HCT116 (cell line): Measurements from ENCODE around the gene NELL1. TPM values are rescaled to one million over a fixed set of nuclear protein-coding genes. Genes with fewer than 3 reads are reported as not detected.

Experiments used
- ATAC-seq: fragments of 200-7000 bp; cut with Tn5 transposase; 2 replicates; pipeline ENCODE4 v1.9.1; 2020; ENCODE audit warnings: mild to moderate bottlenecking, moderate library complexity
- BruUV-seq: library from RNA; stranded (reverse); fragments of 400-500 nt; replicated peaks from 2 replicates; lab custom pipeline; 2021; lab: Mats Ljungman, UMichigan
- CTCF ChIA-PET: fragments of 300-600 bp; sonication (Branson Sonifier 250); formaldehyde crosslinking; loops from one replicate; lab custom pipeline; 2021; ENCODE audit warnings: antibody characterized with exemption; lab: Charles Lee
- POLR2A ChIA-PET: fragments of 300-600, 350-600 bp; sonication (Branson Sonifier 250); formaldehyde crosslinking; loops from one replicate; lab custom pipeline; 2021; ENCODE audit warnings: antibody characterized with exemption; lab: Charles Lee
- RAD21 ChIA-PET, 2 experiments: fragments of 300-600 bp; sonication (Branson Sonifier 250); formaldehyde crosslinking; loops; one replicate each; lab custom pipeline; 2023; ENCODE audit warnings: low total read pairs in 2 of 2; ENCODE audit not compliant: uncharacterized antibody in 2 of 2, unreplicated experiment in 2 of 2, low non-redundant PET in 1 of 2; lab: Charles Lee
- DNase-seq: peaks from one replicate; pipeline ENCODE4 v3.0.0-alpha.2; 2010; ENCODE audit warnings: low read depth, low spot score
- H2AFZ ChIP-seq: fragments of 200-600 bp; shearing (Covaris generic), sonication (generic); 2 replicates; pipeline ENCODE4 v1.6.1; 2017; ENCODE audit warnings: low read depth, mixed run types, mixed read lengths, antibody characterized with exemption, low read length; ENCODE audit not compliant: poor library complexity, severe bottlenecking
- H3K27ac ChIP-seq: 2 replicates; pipeline ENCODE4 v1.5.1; 2012; ENCODE audit warnings: low read depth, low read length
- H3K27me3 ChIP-seq: fragments of 200-600 bp; sonication (generic); 2 replicates; pipeline ENCODE4 v1.6.1; 2016; ENCODE audit warnings: mixed run types, low read length, mixed read lengths; ENCODE audit not compliant: insufficient read depth
- H3K36me3 ChIP-seq, 2 experiments: fragments of 200-500 bp in 1 of 2; fragments of 200-600 bp in 1 of 2; sonication (Bioruptor generic) in 1 of 2; sonication (generic) in 1 of 2; 2 replicates each; pipeline versions ENCODE4 v1.5.1 to v1.6.1; 2014 to 2016; ENCODE audit warnings: low read length in 2 of 2, inconsistent platforms in 1 of 2, mixed read lengths in 1 of 2, mixed run types in 1 of 2; ENCODE audit not compliant: insufficient read depth in 2 of 2, control insufficient read depth in 1 of 2
- H3K4me1 ChIP-seq, 2 experiments: fragments of 200-600 bp in 1 of 2; sonication (generic) in 1 of 2; 2 replicates each; pipeline versions ENCODE4 v1.5.1 to v1.6.1; 2012 to 2017; ENCODE audit warnings: low read length in 2 of 2, inconsistent platforms in 1 of 2, mild to moderate bottlenecking in 1 of 2, mixed read lengths in 1 of 2, mixed run types in 1 of 2, moderate library complexity in 1 of 2; ENCODE audit not compliant: insufficient read depth in 2 of 2, control insufficient read depth in 1 of 2
- H3K4me2 ChIP-seq: fragments of 200-600 bp; sonication (generic); 2 replicates; pipeline ENCODE4 v1.6.1; 2017; ENCODE audit warnings: mixed run types, low read length, mixed read lengths
- H3K4me3 ChIP-seq, 2 experiments: fragments of 200-600 bp in 1 of 2; sonication (generic) in 1 of 2; replicated peaks in 1 of 2; 2 replicates each; pipeline ENCODE4 v1.5.1; 2011 to 2016; ENCODE audit warnings: low read length in 2 of 2, control low read depth in 1 of 2, low read depth in 1 of 2, mild to moderate bottlenecking in 1 of 2, mixed read lengths in 1 of 2, mixed run types in 1 of 2
- H3K79me2 ChIP-seq: fragments of 200-600 bp; sonication (generic); 2 replicates; pipeline ENCODE4 v1.6.1; 2017; ENCODE audit warnings: mild to moderate bottlenecking, mixed run types, low read length, moderate library complexity, mixed read lengths; ENCODE audit not compliant: insufficient read depth
- H3K9ac ChIP-seq: fragments of 200-600 bp; sonication (generic); 2 replicates; pipeline ENCODE4 v1.6.1; 2016; ENCODE audit warnings: low read length, mixed read lengths
- H3K9me2 ChIP-seq: fragments of 200-600 bp; sonication (generic), shearing (Covaris generic); 2 replicates; pipeline ENCODE4 v1.6.1; 2017; ENCODE audit warnings: mixed run types, mild to moderate bottlenecking, moderate library complexity; ENCODE audit not compliant: insufficient read depth
- H3K9me3 ChIP-seq, 2 experiments: fragments of 200-500 bp in 1 of 2; fragments of 200-600 bp in 1 of 2; sonication (Bioruptor generic) in 1 of 2; sonication (generic) in 1 of 2; 2 replicates each; pipeline ENCODE4 v1.6.1; 2014 to 2017; ENCODE audit warnings: low read length in 2 of 2, mixed read lengths in 2 of 2, inconsistent platforms in 1 of 2, low read depth in 1 of 2, mild to moderate bottlenecking in 1 of 2, mixed run types in 1 of 2, moderate library complexity in 1 of 2; ENCODE audit not compliant: control insufficient read depth in 1 of 2, insufficient read depth in 1 of 2
- H4K20me1 ChIP-seq: fragments of 200-600 bp; sonication (generic), shearing (Covaris generic); 2 replicates; pipeline ENCODE4 v1.6.1; 2017; ENCODE audit warnings: mixed run types, mild to moderate bottlenecking, moderate library complexity; ENCODE audit not compliant: insufficient read depth
- CBX3 ChIP-seq: IDR thresholded peaks from 2 replicates; pipeline ENCODE4 v1.6.1; 2012; ENCODE audit warnings: low read depth
- CEBPB ChIP-seq: IDR thresholded peaks from 2 replicates; pipeline ENCODE4 v1.6.1; 2012; ENCODE audit warnings: low read depth
- EGR1 ChIP-seq: IDR thresholded peaks from 2 replicates; pipeline ENCODE4 v1.6.1; 2012; ENCODE audit warnings: low read depth
- ELF1 ChIP-seq: IDR thresholded peaks from 2 replicates; pipeline ENCODE4 v1.6.1; 2012; ENCODE audit warnings: low read depth, borderline replicate concordance
- EZH2 ChIP-seq: fragments of 200-600 bp; sonication (generic); IDR thresholded peaks from 2 replicates; pipeline ENCODE4 v1.6.1; 2017; ENCODE audit warnings: antibody characterized with exemption, mixed run types
- EZH2phosphoT487 ChIP-seq: fragments of 200-600 bp; IDR thresholded peaks from 2 replicates; pipeline ENCODE4 v1.6.1; 2018; ENCODE audit warnings: antibody characterized with exemption, borderline replicate concordance
- FOSL1 ChIP-seq: IDR thresholded peaks from 2 replicates; pipeline ENCODE4 v1.6.1; 2012; ENCODE audit warnings: low read depth
- JUND ChIP-seq: IDR thresholded peaks from 2 replicates; pipeline ENCODE4 v1.6.1; 2012
- POLR2AphosphoS5 ChIP-seq: IDR thresholded peaks from 2 replicates; pipeline ENCODE4 v1.6.1; 2011; ENCODE audit warnings: mild to moderate bottlenecking, low read depth, low read length, moderate library complexity
- RAD21 ChIP-seq: IDR thresholded peaks from 2 replicates; pipeline ENCODE4 v1.6.1; 2012; ENCODE audit warnings: low read depth, mild to moderate bottlenecking
- SIN3A ChIP-seq: IDR thresholded peaks from 2 replicates; pipeline ENCODE4 v1.6.1; 2012; ENCODE audit warnings: low read depth
- SP1 ChIP-seq: IDR thresholded peaks from 2 replicates; pipeline ENCODE4 v1.6.1; 2012; ENCODE audit warnings: low read depth
- YY1 ChIP-seq: IDR thresholded peaks from 2 replicates; pipeline ENCODE4 v1.6.1; 2011; ENCODE audit warnings: low read length, low read depth, moderate library complexity, mild to moderate bottlenecking; ENCODE audit not compliant: insufficient replicate concordance; ENCODE audit errors: extremely low read depth
- ZFX ChIP-seq: fragments of 450-650 bp; IDR thresholded peaks from 2 replicates; pipeline ENCODE4 v1.6.1; 2017
- ZNF274 ChIP-seq: fragments of 200-500 bp; sonication (Bioruptor generic); IDR thresholded peaks from 2 replicates; pipeline ENCODE4 v1.6.1; 2014; ENCODE audit warnings: mild to moderate bottlenecking, low read depth, low read length, inconsistent platforms
- intact Hi-C: fragments of 100-400 bp; cut with micrococcal nuclease; formaldehyde crosslinking; loops from 2 replicates; pipeline ENCODE4 v1.10.0; 2022
- total RNA-seq: library from RNA; stranded (reverse); gene quantifications from one replicate; pipeline ENCODE4 v1.2.1, GENCODE V29; 2021; ENCODE audit not compliant: unreplicated experiment
- TF ChIP-seq, protein P1 (sequence below): IDR thresholded peaks from 2 replicates; pipeline ENCODE4 v1.6.1; 2012; ENCODE audit warnings: low read depth
- TF ChIP-seq, protein P2 (sequence below): IDR thresholded peaks from 2 replicates; pipeline ENCODE4 v1.6.1; 2011; ENCODE audit warnings: mild to moderate bottlenecking, low read length, moderate library complexity; ENCODE audit not compliant: insufficient replicate concordance; ENCODE audit errors: extremely low read depth
- TF ChIP-seq, protein P3 (sequence below), 3 experiments: fragments of 200-600 bp in 1 of 3; sonication (generic) in 1 of 3; IDR thresholded peaks in 2 of 3; conservative IDR thresholded peaks in 1 of 3; 2 replicates each; pipeline ENCODE4 v1.5.1; 2012 to 2017; ENCODE audit warnings: low read depth in 2 of 3, low read length in 2 of 3, antibody characterized with exemption in 1 of 3, borderline replicate concordance in 1 of 3, control low read depth in 1 of 3, mild to moderate bottlenecking in 1 of 3, mixed read lengths in 1 of 3, mixed run types in 1 of 3, moderate library complexity in 1 of 3; ENCODE audit not compliant: insufficient read depth in 1 of 3

NELL1 gene
- total RNA-seq, 1 experiment from 2014 or later: not detected

- H3K36me3 ChIP-seq: no peaks in the 10 kb centered on the region
- ChIA-PET POLR2A (no interaction called here), CTCF (no interaction called here), RAD21 (no interaction called here)
- DNase-seq (no peak), ATAC-seq (no peak)
- H3K9me3 ChIP-seq: peaks cover 18 to 20% of the 10 kb centered on the region in 2 experiments; a peak in 2 of 4 replicates
- TF ChIP-seq ELF1 (no peak), ZFX (no peak), EZH2phosphoT487 (no peak), EGR1 (no peak), FOSL1 (no peak), SIN3A (no peak), ZNF274 (no peak), POLR2AphosphoS5 (no peak), EZH2 (no peak), SP1 (no peak), RAD21 (no peak), YY1 (no peak), JUND (no peak), CEBPB (no peak), CBX3 (no peak)
- TF ChIP-seq, protein P1, sequence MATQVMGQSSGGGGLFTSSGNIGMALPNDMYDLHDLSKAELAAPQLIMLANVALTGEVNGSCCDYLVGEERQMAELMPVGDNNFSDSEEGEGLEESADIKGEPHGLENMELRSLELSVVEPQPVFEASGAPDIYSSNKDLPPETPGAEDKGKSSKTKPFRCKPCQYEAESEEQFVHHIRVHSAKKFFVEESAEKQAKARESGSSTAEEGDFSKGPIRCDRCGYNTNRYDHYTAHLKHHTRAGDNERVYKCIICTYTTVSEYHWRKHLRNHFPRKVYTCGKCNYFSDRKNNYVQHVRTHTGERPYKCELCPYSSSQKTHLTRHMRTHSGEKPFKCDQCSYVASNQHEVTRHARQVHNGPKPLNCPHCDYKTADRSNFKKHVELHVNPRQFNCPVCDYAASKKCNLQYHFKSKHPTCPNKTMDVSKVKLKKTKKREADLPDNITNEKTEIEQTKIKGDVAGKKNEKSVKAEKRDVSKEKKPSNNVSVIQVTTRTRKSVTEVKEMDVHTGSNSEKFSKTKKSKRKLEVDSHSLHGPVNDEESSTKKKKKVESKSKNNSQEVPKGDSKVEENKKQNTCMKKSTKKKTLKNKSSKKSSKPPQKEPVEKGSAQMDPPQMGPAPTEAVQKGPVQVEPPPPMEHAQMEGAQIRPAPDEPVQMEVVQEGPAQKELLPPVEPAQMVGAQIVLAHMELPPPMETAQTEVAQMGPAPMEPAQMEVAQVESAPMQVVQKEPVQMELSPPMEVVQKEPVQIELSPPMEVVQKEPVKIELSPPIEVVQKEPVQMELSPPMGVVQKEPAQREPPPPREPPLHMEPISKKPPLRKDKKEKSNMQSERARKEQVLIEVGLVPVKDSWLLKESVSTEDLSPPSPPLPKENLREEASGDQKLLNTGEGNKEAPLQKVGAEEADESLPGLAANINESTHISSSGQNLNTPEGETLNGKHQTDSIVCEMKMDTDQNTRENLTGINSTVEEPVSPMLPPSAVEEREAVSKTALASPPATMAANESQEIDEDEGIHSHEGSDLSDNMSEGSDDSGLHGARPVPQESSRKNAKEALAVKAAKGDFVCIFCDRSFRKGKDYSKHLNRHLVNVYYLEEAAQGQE: no peak
- TF ChIP-seq, protein P2, sequence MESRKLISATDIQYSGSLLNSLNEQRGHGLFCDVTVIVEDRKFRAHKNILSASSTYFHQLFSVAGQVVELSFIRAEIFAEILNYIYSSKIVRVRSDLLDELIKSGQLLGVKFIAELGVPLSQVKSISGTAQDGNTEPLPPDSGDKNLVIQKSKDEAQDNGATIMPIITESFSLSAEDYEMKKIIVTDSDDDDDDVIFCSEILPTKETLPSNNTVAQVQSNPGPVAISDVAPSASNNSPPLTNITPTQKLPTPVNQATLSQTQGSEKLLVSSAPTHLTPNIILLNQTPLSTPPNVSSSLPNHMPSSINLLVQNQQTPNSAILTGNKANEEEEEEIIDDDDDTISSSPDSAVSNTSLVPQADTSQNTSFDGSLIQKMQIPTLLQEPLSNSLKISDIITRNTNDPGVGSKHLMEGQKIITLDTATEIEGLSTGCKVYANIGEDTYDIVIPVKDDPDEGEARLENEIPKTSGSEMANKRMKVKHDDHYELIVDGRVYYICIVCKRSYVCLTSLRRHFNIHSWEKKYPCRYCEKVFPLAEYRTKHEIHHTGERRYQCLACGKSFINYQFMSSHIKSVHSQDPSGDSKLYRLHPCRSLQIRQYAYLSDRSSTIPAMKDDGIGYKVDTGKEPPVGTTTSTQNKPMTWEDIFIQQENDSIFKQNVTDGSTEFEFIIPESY: no peak
- TF ChIP-seq, protein P3, sequence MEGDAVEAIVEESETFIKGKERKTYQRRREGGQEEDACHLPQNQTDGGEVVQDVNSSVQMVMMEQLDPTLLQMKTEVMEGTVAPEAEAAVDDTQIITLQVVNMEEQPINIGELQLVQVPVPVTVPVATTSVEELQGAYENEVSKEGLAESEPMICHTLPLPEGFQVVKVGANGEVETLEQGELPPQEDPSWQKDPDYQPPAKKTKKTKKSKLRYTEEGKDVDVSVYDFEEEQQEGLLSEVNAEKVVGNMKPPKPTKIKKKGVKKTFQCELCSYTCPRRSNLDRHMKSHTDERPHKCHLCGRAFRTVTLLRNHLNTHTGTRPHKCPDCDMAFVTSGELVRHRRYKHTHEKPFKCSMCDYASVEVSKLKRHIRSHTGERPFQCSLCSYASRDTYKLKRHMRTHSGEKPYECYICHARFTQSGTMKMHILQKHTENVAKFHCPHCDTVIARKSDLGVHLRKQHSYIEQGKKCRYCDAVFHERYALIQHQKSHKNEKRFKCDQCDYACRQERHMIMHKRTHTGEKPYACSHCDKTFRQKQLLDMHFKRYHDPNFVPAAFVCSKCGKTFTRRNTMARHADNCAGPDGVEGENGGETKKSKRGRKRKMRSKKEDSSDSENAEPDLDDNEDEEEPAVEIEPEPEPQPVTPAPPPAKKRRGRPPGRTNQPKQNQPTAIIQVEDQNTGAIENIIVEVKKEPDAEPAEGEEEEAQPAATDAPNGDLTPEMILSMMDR (IDR thresholded peaks at IDR 0.05 in 2 of 3, conservative IDR thresholded peaks at IDR 0.05 in 1 of 3; ENCODE audit: borderline replicate concordance in 1 of 3, insufficient read depth in 1 of 3, low read depth in 2 of 3, low read length in 2 of 3): no peak
- intact Hi-C loops: no loop called here
- H3K27me3 ChIP-seq: no peaks in the 10 kb centered on the region
- no peaks in the 10 kb centered on the region for H3K4me1 ChIP-seq
- no peak overlapping the region for H3K27ac ChIP-seq
- no peaks in the 10 kb centered on the region for H3K79me2 ChIP-seq
- no peaks in the 10 kb centered on the region for H4K20me1 ChIP-seq
- BruUV-seq: no TSS peak
- H3K9ac ChIP-seq: no peak overlapping the region
- no peak overlapping the region for H2AFZ ChIP-seq
- H3K4me3 ChIP-seq: no peak overlapping the region
- H3K9me2 ChIP-seq: no peaks in the 10 kb centered on the region
- H3K4me2 ChIP-seq: no peak overlapping the region
These were observed 598.6 kb downstream of the NELL1 start for GRCh38 chr11:21268036-21268435.
